GM19468 (cell line): Measurements from ENCODE around the gene XIAP.
A peak's percentile ranks its signal among the peaks of the same experiment; 100 is the strongest.
"Not testable (repeated sequence)": the region's sequence is repeated elsewhere in the genome, so short reads cannot be mapped to it uniquely, and the experiment has no call there.

Source experiments
- ATAC-seq: cut with Tn5 transposase; IDR thresholded peaks from one replicate; pipeline ENCODE4 v1.9.1; 2021; ENCODE audit warnings: mild to moderate bottlenecking, moderate library complexity, moderate number of reproducible peaks; ENCODE audit not compliant: unreplicated experiment; ENCODE audit errors: extremely low read depth

The XIAP gene

DNA sequence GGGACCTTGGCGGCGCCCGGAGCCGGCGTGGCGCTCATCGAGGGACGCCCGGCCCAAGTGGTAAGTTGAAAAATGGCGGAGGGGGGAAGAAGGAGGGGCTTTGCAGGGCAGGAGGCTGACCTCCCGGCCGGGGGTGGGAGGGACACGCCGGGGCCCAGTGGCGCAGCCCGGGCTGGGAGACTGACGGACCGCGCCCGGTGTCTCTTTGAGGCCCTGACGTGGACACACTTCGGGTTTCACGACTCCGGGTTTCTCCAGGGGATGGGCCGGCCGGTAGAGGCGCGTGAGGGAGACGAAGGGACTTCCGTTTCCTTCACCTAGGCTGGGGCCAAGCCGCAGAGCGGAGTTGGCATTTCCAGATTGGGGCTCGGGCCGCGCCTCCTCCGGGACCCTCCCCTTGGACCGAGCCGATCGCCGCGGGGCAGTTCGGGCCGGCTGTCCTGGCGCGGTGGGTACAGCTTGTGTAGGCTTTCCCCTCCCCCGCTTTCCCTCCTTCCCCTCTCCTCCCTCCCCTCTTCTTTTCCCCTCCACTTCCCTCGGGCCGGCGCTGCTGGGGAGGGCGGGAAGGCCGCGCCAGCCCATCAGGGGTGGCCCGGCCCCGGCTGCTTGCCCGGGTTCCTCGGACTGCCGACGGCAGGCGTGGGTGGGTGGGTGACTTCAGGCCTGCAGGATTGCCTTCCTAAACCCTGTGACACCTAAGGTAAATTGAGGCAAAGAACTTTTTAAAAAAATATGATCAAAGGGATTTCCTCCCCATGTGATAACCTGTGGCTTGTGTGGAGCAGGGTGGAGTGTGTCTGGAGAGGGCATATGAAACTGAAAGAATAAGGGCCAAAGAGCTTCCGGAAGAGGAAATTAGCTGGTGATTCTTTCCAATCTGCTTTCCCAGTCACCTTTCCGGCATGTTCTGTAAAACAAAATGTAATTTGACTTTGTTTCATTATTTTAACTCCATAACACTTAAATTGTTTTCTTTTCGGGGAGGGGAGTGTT lies at the start of gene XIAP:
TSS of gene XIAP (plus strand) at position 208 of the 993 bp plus-strand sequence. CDS start 25,610 bp downstream, outside the sequence.
- ATAC-seq = peak; percentile 52

- ATAC-seq = no peak
These were observed 45.5 kb upstream of the XIAP start for GRCh38 chrX:123814343-123814742.

DNA sequence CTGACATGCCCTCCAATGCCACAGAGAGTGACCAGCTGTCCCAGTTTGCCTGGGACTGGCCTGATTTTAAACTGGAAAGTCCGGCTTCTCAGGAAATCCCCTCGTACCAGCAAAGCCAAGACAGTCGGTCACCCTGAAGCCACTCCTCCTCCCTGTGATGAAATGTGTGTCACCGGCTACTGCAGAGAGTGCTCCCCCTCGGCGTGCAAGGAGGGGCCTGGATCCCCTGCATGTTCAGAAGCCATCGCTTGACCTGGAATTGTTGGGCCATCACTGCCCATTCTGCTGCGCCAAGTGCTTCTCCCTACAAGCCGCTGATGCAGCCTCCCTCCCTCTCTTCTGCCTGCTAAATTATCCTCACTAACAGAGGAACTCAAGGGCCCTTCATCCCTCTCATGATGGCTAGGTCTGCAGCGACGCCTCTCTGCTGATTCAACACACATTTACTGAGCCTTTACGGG lies 44.9 kb upstream of the XIAP start:
- ATAC-seq = not testable (repeated sequence)

DNA sequence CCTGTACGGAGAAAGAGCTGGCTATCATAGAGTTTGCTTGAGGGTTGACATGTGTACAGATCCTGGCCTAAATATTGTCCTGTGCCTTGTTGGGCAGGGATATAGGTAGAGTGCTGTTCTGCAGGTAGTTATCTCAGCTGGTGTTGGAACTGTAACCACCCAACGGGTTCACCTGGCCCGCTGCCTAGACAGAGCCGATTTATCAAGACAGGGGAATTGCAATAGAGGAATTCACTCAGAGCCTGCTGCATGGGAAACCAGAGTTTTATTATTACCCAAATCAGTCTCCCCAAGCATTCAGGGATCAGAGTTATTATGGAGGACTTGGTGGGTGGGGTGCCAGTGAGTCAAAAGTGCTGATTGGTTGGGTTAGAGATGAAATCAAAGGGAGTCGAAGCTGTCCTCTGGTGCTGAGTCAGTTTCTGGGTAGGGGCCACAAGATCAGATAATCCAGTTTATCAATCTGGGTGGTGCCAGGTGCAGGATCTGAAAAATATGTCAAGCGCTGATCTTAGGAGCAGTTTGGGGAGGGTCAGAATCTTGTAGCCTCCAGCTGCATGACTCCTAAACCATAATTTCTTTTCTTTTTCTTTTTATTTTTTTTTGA lies 42.5 kb upstream of the XIAP start:
- ATAC-seq = no peak

DNA sequence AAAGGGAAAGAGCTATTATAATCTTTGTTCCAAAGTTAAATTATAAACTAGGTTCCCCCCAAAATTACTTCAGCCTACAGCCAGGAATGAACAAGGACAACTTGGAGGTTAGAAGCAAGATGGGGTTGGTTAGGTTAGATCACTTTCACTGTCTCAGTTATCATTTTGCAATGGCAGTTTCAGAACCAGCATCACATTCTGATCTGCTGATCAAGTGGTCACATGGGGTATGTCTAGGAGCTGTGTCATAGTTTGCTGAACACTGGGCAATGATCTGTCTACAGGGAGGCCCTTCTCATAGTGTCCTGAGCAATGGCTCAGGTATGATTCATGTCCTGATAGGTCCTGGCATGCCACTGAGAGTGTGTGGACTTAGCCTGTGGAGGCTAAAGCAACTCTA lies 41.6 kb upstream of the XIAP start:
- no peak for ATAC-seq

GRCh38 chrX:123822965-123823364 lies 36.9 kb upstream of the XIAP start:
- no peak for ATAC-seq

GRCh38 chrX:123830309-123830708 lies 29.5 kb upstream of the XIAP start:
- no peak for ATAC-seq

DNA sequence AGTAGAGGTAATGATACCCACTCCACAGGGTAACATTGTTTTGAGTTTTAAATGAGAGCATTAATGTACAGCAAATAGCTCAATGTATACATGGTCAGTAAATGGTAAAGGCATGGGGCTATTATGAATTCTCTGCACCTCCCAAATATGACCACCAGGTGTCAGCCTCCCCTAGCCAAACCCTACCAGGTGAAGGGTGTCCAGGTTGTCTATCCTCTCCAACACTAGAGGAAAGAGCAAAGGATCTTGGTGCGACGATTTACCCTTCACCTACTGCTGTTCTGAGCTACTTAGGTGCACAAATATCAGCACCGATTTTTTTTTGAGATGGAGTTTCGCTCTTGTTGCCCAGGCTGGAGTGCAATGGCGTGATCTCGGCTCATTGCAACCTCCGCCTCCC lies 26.5 kb upstream of the XIAP start:
- ATAC-seq = peak; percentile 76

GRCh38 chrX:123834116-123834515 lies 25.7 kb upstream of the XIAP start:
- no peak for ATAC-seq

DNA sequence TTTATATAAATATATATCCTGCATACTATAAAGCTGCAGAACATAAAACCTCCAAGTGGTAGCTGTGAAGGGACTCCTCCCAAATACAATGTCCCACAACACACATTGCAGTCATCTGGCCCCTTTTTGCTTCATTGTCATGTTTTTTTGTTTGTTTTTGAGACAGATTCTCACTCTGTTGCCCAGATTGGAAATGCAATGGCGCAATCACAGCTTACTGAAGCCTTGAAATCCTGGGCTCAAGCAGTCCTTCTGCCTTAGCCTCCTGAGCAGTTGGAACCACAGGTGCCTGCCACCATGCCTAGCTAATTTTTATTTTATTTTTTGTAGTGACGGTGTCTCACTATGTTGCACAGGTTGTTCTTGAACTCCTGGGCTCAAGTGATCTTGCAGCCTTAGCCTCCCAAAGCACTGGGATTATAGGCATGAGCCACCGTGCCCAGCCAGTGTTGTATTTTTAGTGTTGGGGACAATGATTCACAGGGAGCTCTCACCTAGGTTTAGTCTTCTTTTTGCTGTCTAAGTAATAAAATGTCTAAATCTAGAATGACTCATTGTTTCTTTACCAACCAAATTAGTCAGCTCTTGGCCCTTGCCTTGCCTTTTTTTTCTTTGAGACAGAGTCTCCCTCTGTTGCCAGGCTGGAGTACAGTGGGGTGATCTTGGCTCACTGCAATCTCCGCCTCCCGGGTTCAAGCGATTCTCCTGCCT lies 24.0 kb upstream of the XIAP start:
- no peak for ATAC-seq

DNA sequence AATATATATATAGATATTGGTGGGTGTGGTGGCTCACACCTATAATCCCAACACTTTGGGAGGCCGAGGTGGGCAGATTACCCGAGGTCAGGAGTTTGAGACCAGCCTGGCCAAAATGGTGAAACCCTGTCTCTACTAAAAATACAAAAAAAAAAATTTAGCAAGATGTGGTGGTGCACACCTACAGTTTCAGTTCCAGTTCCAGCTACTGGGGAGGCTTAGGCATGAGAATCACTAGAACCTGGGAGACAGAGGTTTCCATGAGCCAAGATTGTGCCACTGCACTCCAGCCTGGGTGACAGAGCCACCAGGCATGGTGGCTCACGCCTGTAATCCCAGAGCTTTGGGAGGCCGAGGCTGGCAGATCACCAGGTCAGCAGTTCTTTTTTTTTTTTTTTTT lies 14.7 kb upstream of the XIAP start:
- not testable (repeated sequence) for ATAC-seq

GRCh38 chrX:123846577-123847038 lies 13.2 kb upstream of the XIAP start:
- no peak for ATAC-seq

DNA sequence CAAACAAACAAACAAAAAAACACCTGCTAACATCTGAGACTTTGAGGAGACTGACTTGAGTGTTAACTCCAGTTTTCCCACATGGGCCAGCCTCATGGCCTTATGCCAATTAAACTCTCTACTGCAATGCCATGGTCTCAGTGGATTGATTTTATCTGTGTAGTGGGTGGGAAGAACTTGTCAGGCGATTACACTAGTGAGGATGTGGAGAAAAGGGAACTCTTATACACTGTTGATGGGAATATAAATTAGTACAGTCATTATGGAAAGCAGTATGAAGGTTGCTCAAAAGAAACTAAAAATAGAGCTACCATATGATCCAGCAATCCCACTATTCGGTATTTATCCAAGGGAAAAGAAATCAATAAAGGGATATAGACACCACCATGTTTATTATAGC lies 12.8 kb upstream of the XIAP start:
- no peak for ATAC-seq

- ATAC-seq = no peak
These were observed 10.8 kb upstream of the XIAP start for GRCh38 chrX:123849096-123849495.

GRCh38 chrX:123849906-123850305 lies 9.9 kb upstream of the XIAP start:
- not testable (repeated sequence) for ATAC-seq

GRCh38 chrX:123851079-123851478 lies 8.8 kb upstream of the XIAP start:
- ATAC-seq = no peak

- ATAC-seq = no peak
These were observed 5.5 kb upstream of the XIAP start for GRCh38 chrX:123854329-123854728.

GRCh38 chrX:123859409-123859845 lies 426 bp upstream of the XIAP start:
- no peak for ATAC-seq

DNA sequence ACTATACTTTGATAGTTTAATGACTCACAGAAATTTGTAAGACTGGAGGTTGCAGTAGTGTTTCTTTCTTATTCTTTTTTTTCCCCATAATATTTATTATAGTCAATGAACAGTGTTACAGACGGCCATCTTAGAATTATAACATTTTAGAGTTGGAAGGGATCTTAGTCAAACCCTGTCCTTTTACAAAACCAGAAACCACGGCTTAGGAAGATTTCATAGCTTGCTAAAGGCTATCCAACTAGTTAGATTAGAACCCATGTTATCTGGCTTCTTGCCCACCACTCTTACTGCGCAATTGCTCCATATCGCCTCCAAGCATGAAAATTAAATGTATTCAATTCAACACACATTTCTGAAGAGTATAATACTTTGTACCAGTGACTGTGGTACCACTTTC lies 1.1 kb downstream of the XIAP start:
- no peak for ATAC-seq

DNA sequence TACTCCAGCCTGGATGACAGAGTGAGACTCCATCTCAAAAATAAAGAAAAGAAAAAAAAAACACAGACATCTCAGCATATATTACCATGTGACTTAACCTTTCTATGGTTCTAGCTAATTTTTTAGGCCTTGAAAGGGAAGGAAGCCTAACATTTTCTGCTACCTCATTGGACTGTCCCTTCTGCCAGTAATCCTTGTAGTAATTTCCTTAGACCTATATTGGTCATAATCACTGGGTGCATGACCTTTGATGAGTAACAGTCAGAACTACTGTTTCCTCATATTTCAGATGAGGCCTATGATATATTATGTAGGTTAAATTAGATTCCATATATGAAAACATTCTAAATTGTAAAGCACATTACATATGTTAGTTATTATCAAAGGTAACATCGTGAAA lies 9.6 kb downstream of the XIAP start:
- no peak for ATAC-seq

DNA sequence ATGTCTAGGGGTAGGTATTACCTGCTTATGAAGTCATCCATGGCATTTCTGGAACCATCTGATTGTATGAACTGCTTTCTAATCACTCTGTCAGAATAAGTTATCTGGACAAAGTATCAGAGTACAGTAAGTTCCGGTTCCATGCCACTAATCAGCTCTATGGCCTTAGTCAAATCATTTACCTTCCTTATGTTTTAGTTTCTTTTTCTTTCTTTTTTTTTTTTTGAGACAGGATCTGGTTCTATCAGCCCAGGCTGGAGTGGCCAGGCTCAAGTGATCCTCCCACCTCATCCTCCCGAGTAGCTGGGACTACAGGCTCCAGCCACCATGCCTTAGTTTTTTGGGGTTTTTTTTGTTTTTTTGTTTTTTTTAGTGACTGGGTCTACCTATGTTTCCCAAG lies 11.5 kb downstream of the XIAP start:
- no peak for ATAC-seq
